T-cell (primary cell): Measurements from ENCODE around the gene RAI1. TPM values are rescaled to one million over a fixed set of nuclear protein-coding genes. Genes with fewer than 3 reads are reported as not detected.
A peak's percentile ranks its signal among the peaks of the same experiment; 100 is the strongest.

ENCODE experiments used
- ATAC-seq, 4 experiments: fragments of 200-7000 bp in 3 of 4; fragments of 150-1000 bp in 1 of 4; cut with Tn5 transposase; replicated peaks in 1 of 4; 1 replicate in 3 of 4; 2 replicates in 1 of 4; pipeline ENCODE4 v1.10.0; 2021; ENCODE audit warnings: moderate library complexity in 3 of 4, mild to moderate bottlenecking in 2 of 4, moderate number of reproducible peaks in 1 of 4
- CTCF ChIA-PET, 2 donors: fragments of 300-600 bp; sonication (Branson Sonifier 250); formaldehyde crosslinking; loops; one replicate each; lab custom pipeline; 2022; ENCODE audit warnings: antibody characterized with exemption in 2 of 2; lab: Charles Lee
- POLR2A ChIA-PET, 2 donors: fragments of 300-600 bp; sonication (Branson Sonifier 250); formaldehyde crosslinking; loops; one replicate each; lab custom pipeline; 2022; ENCODE audit warnings: antibody characterized with exemption in 2 of 2; lab: Charles Lee
- DNase-seq, 35 experiments: peaks; one replicate each; pipeline versions ENCODE4 v3.0.0 to v3.0.0-alpha.2; 2013 to 2023
- H3K27ac ChIP-seq: one replicate; pipeline ENCODE4 v1.5.1; 2013; ENCODE audit warnings: low read length
- H3K27me3 ChIP-seq, 2 experiments: replicated peaks in 1 of 2; 1 replicate in 1 of 2; 2 replicates in 1 of 2; pipeline versions ENCODE4 v1.6.1 to v1.7.0; 2013; ENCODE audit warnings: low read length in 1 of 2, mixed read lengths in 1 of 2; ENCODE audit not compliant: control insufficient read depth in 2 of 2, insufficient read depth in 2 of 2; ENCODE audit errors: extremely low read depth in 1 of 2
- H3K36me3 ChIP-seq, 2 donors: 1 replicate in 1 of 2; 2 replicates in 1 of 2; pipeline versions ENCODE4 v1.6.1 to v1.7.0; 2013; ENCODE audit warnings: low read length in 1 of 2; ENCODE audit not compliant: control insufficient read depth in 2 of 2, insufficient read depth in 1 of 2; ENCODE audit errors: extremely low read depth in 1 of 2
- H3K4me1 ChIP-seq, 2 experiments: 1 replicate in 1 of 2; 2 replicates in 1 of 2; pipeline versions ENCODE4 v1.6.1 to v1.7.0; 2013; ENCODE audit warnings: low read length in 2 of 2, mixed read lengths in 1 of 2; ENCODE audit not compliant: insufficient read depth in 2 of 2, control insufficient read depth in 1 of 2; ENCODE audit errors: extremely low read depth in 1 of 2
- H3K4me3 ChIP-seq, 2 donors: 1 replicate in 1 of 2; 2 replicates in 1 of 2; pipeline versions ENCODE4 v1.5.1 to v1.7.0; 2013; ENCODE audit warnings: mild to moderate bottlenecking in 2 of 2, low read length in 1 of 2, moderate library complexity in 1 of 2; ENCODE audit not compliant: control insufficient read depth in 1 of 2; ENCODE audit errors: extremely low read depth in 1 of 2
- H3K9me3 ChIP-seq: 2 replicates; pipeline ENCODE4 v1.7.0; 2013
- H3K27ac Mint-ChIP-seq, 2 donors: one replicate each; pipeline ENCODE4 v1.8.0; 2020 to 2021; ENCODE audit warnings: mild to moderate bottlenecking in 2 of 2, mixed read lengths in 2 of 2
- H3K27me3 Mint-ChIP-seq, 2 donors: one replicate each; pipeline ENCODE4 v1.8.0; 2021 to 2022; ENCODE audit warnings: mixed read lengths in 2 of 2
- H3K36me3 Mint-ChIP-seq: one replicate; pipeline ENCODE4 v1.8.0; 2021; ENCODE audit warnings: mixed read lengths
- H3K4me1 Mint-ChIP-seq, 3 donors: one replicate each; pipeline ENCODE4 v1.8.0; 2020 to 2022; ENCODE audit warnings: mixed read lengths in 3 of 3, mild to moderate bottlenecking in 1 of 3
- H3K4me3 Mint-ChIP-seq, 3 donors: one replicate each; pipeline ENCODE4 v1.8.0; 2020 to 2022; ENCODE audit warnings: mild to moderate bottlenecking in 3 of 3, mixed read lengths in 3 of 3, moderate library complexity in 3 of 3
- H3K9me3 Mint-ChIP-seq, 3 donors: one replicate each; pipeline ENCODE4 v1.8.0; 2020 to 2022; ENCODE audit warnings: mixed read lengths in 3 of 3
- WGBS: methylation state at CpG from one replicate; pipeline ENCODE4 v1.1.5; 2013; ENCODE audit warnings: missing lambda C conversion rate; ENCODE audit not compliant: insufficient coverage; 5-methylcytosine and 5-hydroxymethylcytosine counted together
- total RNA-seq, 35 experiments: library from RNA in 6 of 35; stranded (reverse) in 6 of 35; fragments of 120-200 nt in 1 of 35; gene quantifications; one replicate each; pipeline versions ENCODE4 v1.2.1 to v1.2.4 and lab custom pipeline; 2013 to 2026

The RAI1 gene
- total RNA-seq, 5 donors from 2014 or later (not counting 1 experiment from before 2014, with no cell fraction given) = 20.1 to 31.2 (median 24.5) TPM

- H3K4me1 Mint-ChIP-seq = peaks cover 35 to 43% (median 37%) of the 10 kb centered on the region in 3 donors
Measured at GRCh38 chr17:17672453-17673368, 8.5 kb upstream of the RAI1 start.

GRCh38 chr17:17675416-17675815, 5.8 kb upstream of the RAI1 start:
- H3K4me3 ChIP-seq = no peak overlapping the region
- H3K4me1 ChIP-seq = peaks cover 17 to 26% of the 10 kb centered on the region in 2 experiments
- Mint-ChIP-seq H3K27ac (peak overlapping the region in 1 of 2 donors; percentile 31), H3K4me3 (no peak overlapping the region), H3K9me3 (no peaks in the 10 kb centered on the region), H3K36me3 (no peaks in the 10 kb centered on the region), H3K27me3 (no peaks in the 10 kb centered on the region), H3K4me1 (peaks cover 35 to 45% (median 42%) of the 10 kb centered on the region in 3 donors)
- no peaks in the 10 kb centered on the region for H3K36me3 ChIP-seq
- H3K9me3 ChIP-seq = no peaks in the 10 kb centered on the region
- no peak for DNase-seq
- H3K27ac ChIP-seq = no peak overlapping the region
- ChIA-PET CTCF (no interaction called here), POLR2A (no interaction called here)
- no peak for ATAC-seq
- H3K27me3 ChIP-seq = peaks cover 0 to 20% of the 10 kb centered on the region in 2 experiments
- WGBS = 92% methylated on average over 4 of the region's 6 CpGs

More at GRCh38 chr17:17672453-17673368, 8.5 kb upstream of the RAI1 start:
- H3K9me3 ChIP-seq = no peaks in the 10 kb centered on the region
- peaks cover 0 to 5% of the 10 kb centered on the region in 2 experiments for H3K27me3 ChIP-seq
- no peaks in the 10 kb centered on the region for H3K9me3 Mint-ChIP-seq
- peak in 2 of 4 experiments; percentile 42 to 57 for ATAC-seq
- peak overlapping the region; percentile 66 to 69 for H3K27ac Mint-ChIP-seq
- no peak overlapping the region for H3K4me3 ChIP-seq
- H3K36me3 Mint-ChIP-seq = no peaks in the 10 kb centered on the region
- DNase-seq = no peak
- H3K27ac ChIP-seq = no peak overlapping the region
- H3K4me1 ChIP-seq = peaks cover 17 to 26% of the 10 kb centered on the region in 2 experiments
- WGBS = 0% methylated on average over 1 of the region's 7 CpGs
- POLR2A ChIA-PET = interaction anchor here in 1 of 2 donors (0.6 kb wide), 1 partner anchor 326 kb away, joined by 3 read pairs; no protein-coding TSS in a partner anchor
- H3K27me3 Mint-ChIP-seq = no peaks in the 10 kb centered on the region
- CTCF ChIA-PET = interaction anchor here in 1 of 2 donors (1.2 kb wide), 1 partner anchor 9 kb away, joined by 4 read pairs; no protein-coding TSS in a partner anchor
- no peak overlapping the region for H3K4me3 Mint-ChIP-seq
- H3K36me3 ChIP-seq = no peaks in the 10 kb centered on the region

GRCh38 chr17:17675925-17676534, 5.2 kb upstream of the RAI1 start:
- peak in 8 of 35 experiments; percentile 14 to 42 (median 21) for DNase-seq
- 54% methylated on average over 5 of the region's 11 CpGs for WGBS

GRCh38 chr17:17676752-17677151, 4.5 kb upstream of the RAI1 start:
- peaks cover 0 to 15% of the 10 kb centered on the region in 2 experiments for H3K27me3 ChIP-seq
- ATAC-seq (no peak), DNase-seq (no peak)
- H3K4me1 ChIP-seq = peaks cover 17 to 31% of the 10 kb centered on the region in 2 experiments
- no peaks in the 10 kb centered on the region for H3K36me3 ChIP-seq
- no peaks in the 10 kb centered on the region for H3K9me3 ChIP-seq
- H3K27ac ChIP-seq = no peak overlapping the region
- Mint-ChIP-seq H3K9me3 (no peaks in the 10 kb centered on the region), H3K4me3 (peak overlapping the region in 1 of 3 donors; percentile 52), H3K36me3 (no peaks in the 10 kb centered on the region), H3K4me1 (peaks cover 35 to 42% (median 39%) of the 10 kb centered on the region in 3 donors), H3K27me3 (no peaks in the 10 kb centered on the region), H3K27ac (peak overlapping the region; percentile 75 to 76)
- ChIA-PET POLR2A (no interaction called here), CTCF (no interaction called here)
- whole genome bisulfite sequencing = 95% methylated on average over 5 of the region's 6 CpGs
- no peak overlapping the region for H3K4me3 ChIP-seq

More at GRCh38 chr17:17675925-17676534, 5.2 kb upstream of the RAI1 start:
- Histone ChIP-seq H3K4me1 (peaks cover 17 to 31% of the 10 kb centered on the region in 2 experiments), H3K36me3 (no peaks in the 10 kb centered on the region), H3K27ac (no peak overlapping the region), H3K27me3 (peaks cover 0 to 15% of the 10 kb centered on the region in 2 experiments), H3K9me3 (no peaks in the 10 kb centered on the region), H3K4me3 (no peak overlapping the region)
- POLR2A ChIA-PET = no interaction called here
- H3K4me3 Mint-ChIP-seq = peak overlapping the region in 1 of 3 donors; percentile 52
- H3K36me3 Mint-ChIP-seq = no peaks in the 10 kb centered on the region
- no peaks in the 10 kb centered on the region for H3K27me3 Mint-ChIP-seq
- H3K27ac Mint-ChIP-seq = peak overlapping the region; percentile 74 to 75
- peak in 3 of 4 experiments; percentile 18 to 57 (median 25) for ATAC-seq
- CTCF ChIA-PET = no interaction called here
- H3K9me3 Mint-ChIP-seq = no peaks in the 10 kb centered on the region
- H3K4me1 Mint-ChIP-seq = peaks cover 36 to 48% (median 46%) of the 10 kb centered on the region in 3 donors

- 55% methylated on average over 2 of the region's 2 CpGs for WGBS
- CTCF ChIA-PET = interaction anchor here (0.6 to 1.2 kb wide), 2 partner anchors 18 to 240 kb away, joined by 3 to 5 read pairs; no protein-coding TSS in a partner anchor
- no peak overlapping the region for H3K4me3 ChIP-seq
- no peaks in the 10 kb centered on the region for H3K9me3 Mint-ChIP-seq
- POLR2A ChIA-PET = no interaction called here
- no peaks in the 10 kb centered on the region for H3K9me3 ChIP-seq
- H3K36me3 Mint-ChIP-seq = no peaks in the 10 kb centered on the region
- DNase-seq (no peak), ATAC-seq (no peak)
- H3K27ac ChIP-seq = no peak overlapping the region
- H3K27ac Mint-ChIP-seq = peak overlapping the region in 1 of 2 donors; percentile 16
- H3K36me3 ChIP-seq = no peaks in the 10 kb centered on the region
- H3K4me1 ChIP-seq = peaks cover 12 to 29% of the 10 kb centered on the region in 2 experiments
- H3K27me3 Mint-ChIP-seq = no peaks in the 10 kb centered on the region
- no peak overlapping the region for H3K4me3 Mint-ChIP-seq
- H3K27me3 ChIP-seq = peaks cover 0 to 15% of the 10 kb centered on the region in 2 experiments
- peaks cover 32 to 38% (median 35%) of the 10 kb centered on the region in 3 donors for H3K4me1 Mint-ChIP-seq
Measured at GRCh38 chr17:17677299-17678040, 3.8 kb upstream of the RAI1 start.
